ENCODE results near the gene PEAK3.
"Not testable (repeated sequence)": the region's sequence is repeated elsewhere in the genome, so short reads cannot be mapped to it uniquely, and the experiment has no call there.

The PEAK3 gene

GRCh38 chr19:2288338-2288817 lies 6.4 kb upstream of the PEAK3 start:
- no peak for DNase-seq

GRCh38 chr19:2287585-2288337 lies 5.8 kb upstream of the PEAK3 start:
- DNase-seq: no peak

GRCh38 chr19:2286402-2287140 lies 4.6 kb upstream of the PEAK3 start:
- DNase-seq: no peak

- no peak for DNase-seq
Measured at GRCh38 chr19:2283835-2284507, 2.0 kb upstream of the PEAK3 start.

- DNase-seq: no peak
Measured at GRCh38 chr19:2282862-2283237, 875 bp upstream of the PEAK3 start.

- not testable (repeated sequence) for DNase-seq
Measured at GRCh38 chr19:2281265-2282061, 512 bp downstream of the PEAK3 start.

GRCh38 chr19:2280633-2281264 lies 1.2 kb downstream of the PEAK3 start:
- DNase-seq: no peak

- DNase-seq: no peak
Measured at GRCh38 chr19:2278459-2279158, 3.4 kb downstream of the PEAK3 start.

- DNase-seq: no peak
Measured at GRCh38 chr19:2277138-2277537, 4.8 kb downstream of the PEAK3 start.

GRCh38 chr19:2276429-2276986 lies 5.5 kb downstream of the PEAK3 start:
- no peak for DNase-seq

GRCh38 chr19:2275588-2276428 lies 6.2 kb downstream of the PEAK3 start:
- no peak for DNase-seq

GRCh38 chr19:2274931-2275535 lies 6.9 kb downstream of the PEAK3 start:
- DNase-seq: peak; percentile 53 to 55

GRCh38 chr19:2274185-2274711 lies 7.7 kb downstream of the PEAK3 start:
- no peak for DNase-seq

- DNase-seq: peak; percentile 82 to 83
Measured at GRCh38 chr19:2273356-2274184, 8.4 kb downstream of the PEAK3 start.

GRCh38 chr19:2271234-2272103 lies 10.5 kb downstream of the PEAK3 start:
- DNase-seq: peak in 1 of 2 donors; percentile 37

- peak; percentile 77 to 80 for DNase-seq
Measured at GRCh38 chr19:2270423-2271233, 11.3 kb downstream of the PEAK3 start.

- DNase-seq: peak; percentile 59 to 61
Measured at GRCh38 chr19:2270157-2270422, 11.9 kb downstream of the PEAK3 start.

All from stimulated activated CD4-positive, alpha-beta T cell treated with anti-CD3 and anti-CD28 coated beads, Interleukin-2, amount 100 ng/mL, for 24 hours (primary cell).